Endodermal cell (in vitro differentiated cells): Measurements from ENCODE around the gene TECPR1. TPM values are rescaled to one million over a fixed set of nuclear protein-coding genes. Genes with fewer than 3 reads are reported as not detected.
A peak's percentile ranks its signal among the peaks of the same experiment; 100 is the strongest.

Experiments
- DNase-seq: peaks from one replicate; pipeline ENCODE4 v3.0.0-alpha.2; 2017
- H3K27ac ChIP-seq: 2 replicates; pipeline ENCODE4 v1.5.1; 2013; ENCODE audit warnings: mild to moderate bottlenecking, low read depth, low read length, moderate library complexity
- H3K27me3 ChIP-seq: 2 replicates; pipeline ENCODE4 v1.6.1; 2013; ENCODE audit warnings: mild to moderate bottlenecking, low read length, moderate library complexity; ENCODE audit not compliant: insufficient read depth, control insufficient read depth, poor library complexity, severe bottlenecking
- H3K36me3 ChIP-seq: 2 replicates; pipeline ENCODE4 v1.7.0; 2013; ENCODE audit warnings: mild to moderate bottlenecking, low read length, moderate library complexity; ENCODE audit not compliant: control insufficient read depth, insufficient read depth
- H3K4me1 ChIP-seq: one replicate; pipeline ENCODE4 v1.7.0; 2013; ENCODE audit warnings: low read length; ENCODE audit not compliant: control insufficient read depth, insufficient read depth
- H3K4me3 ChIP-seq: 2 replicates; pipeline ENCODE4 v1.5.1; 2013; ENCODE audit warnings: mild to moderate bottlenecking, low read length, moderate library complexity
- H3K9ac ChIP-seq: 2 replicates; pipeline ENCODE4 v1.6.1; 2013; ENCODE audit warnings: mild to moderate bottlenecking, low read length, moderate library complexity; ENCODE audit not compliant: poor library complexity, severe bottlenecking; ENCODE audit errors: extremely low read depth
- H3K9me3 ChIP-seq: 2 replicates; pipeline ENCODE4 v1.6.1; 2013; ENCODE audit warnings: mild to moderate bottlenecking, low read length, moderate library complexity; ENCODE audit not compliant: control insufficient read depth
- H3K27ac Mint-ChIP-seq: 2 replicates; pipeline ENCODE4 v1.8.0; 2020; ENCODE audit warnings: mixed read lengths
- H3K27me3 Mint-ChIP-seq: 2 replicates; pipeline ENCODE4 v1.8.0; 2021; ENCODE audit warnings: mild to moderate bottlenecking, mixed read lengths; ENCODE audit not compliant: insufficient read depth
- H3K36me3 Mint-ChIP-seq: 2 replicates; pipeline ENCODE4 v1.8.0; 2020; ENCODE audit warnings: low read depth, mixed read lengths
- H3K4me1 Mint-ChIP-seq: 2 replicates; pipeline ENCODE4 v1.8.0; 2020; ENCODE audit warnings: mixed read lengths
- H3K4me3 Mint-ChIP-seq: 2 replicates; pipeline ENCODE4 v1.8.0; 2020; ENCODE audit warnings: mild to moderate bottlenecking, moderate library complexity, mixed read lengths
- H3K9me3 Mint-ChIP-seq: 2 replicates; pipeline ENCODE4 v1.8.0; 2020; ENCODE audit warnings: mild to moderate bottlenecking, mixed read lengths
- WGBS, 2 experiments: methylation state at CpG; one replicate each; pipeline versions ENCODE4 v1.1.5 to v1.1.7; 2013; ENCODE audit warnings: missing lambda C conversion rate in 2 of 2, mixed read lengths in 1 of 2; ENCODE audit not compliant: insufficient coverage in 1 of 2, insufficient read length in 1 of 2; 5-methylcytosine and 5-hydroxymethylcytosine counted together
- total RNA-seq, 2 donors: library from RNA; stranded (reverse); fragmentation: NEBNext Ultra II Directional in 1 of 2; extraction: Animal tissue kit (Norgen Biotek cat#: 25700) in 1 of 2; gene quantifications; 2 replicates in 1 of 2; 3 replicates in 1 of 2; pipeline ENCODE4 v1.2.1, GENCODE V29; 2021
- TF ChIP-seq, protein P1 (sequence below): fragments of 200-600 bp; sonication (generic); conservative IDR thresholded peaks from 2 replicates; pipeline ENCODE4 v1.5.0; 2021; ENCODE audit warnings: antibody characterized with exemption, mild to moderate bottlenecking

The TECPR1 gene
- total RNA-seq, 2 donors from 2014 or later: 27.2 to 32.0 TPM

DNA sequence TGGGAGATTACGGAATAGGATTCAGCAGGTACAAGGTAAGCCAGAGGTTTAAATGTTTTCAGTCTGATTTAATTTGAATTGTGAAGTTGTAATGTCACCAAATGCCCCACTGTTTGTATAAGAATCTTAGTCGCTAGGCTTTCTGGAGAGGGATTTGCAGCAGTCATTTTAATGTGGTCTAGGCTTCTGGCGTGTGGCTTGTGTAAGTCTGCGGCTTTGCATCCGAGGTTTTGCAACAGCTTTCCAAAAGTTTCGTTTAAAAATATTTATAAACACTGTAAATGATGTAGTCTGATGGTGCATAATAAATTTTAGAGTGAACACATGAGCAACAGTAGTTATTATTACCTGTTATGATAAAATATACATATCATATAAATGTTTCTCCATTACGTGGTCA, 66.9 kb downstream of the TECPR1 start:
- H3K27me3 ChIP-seq: no peaks in the 10 kb centered on the region
- H3K4me1 Mint-ChIP-seq: peaks cover 5% of the 10 kb centered on the region
- TF ChIP-seq, protein P1, sequence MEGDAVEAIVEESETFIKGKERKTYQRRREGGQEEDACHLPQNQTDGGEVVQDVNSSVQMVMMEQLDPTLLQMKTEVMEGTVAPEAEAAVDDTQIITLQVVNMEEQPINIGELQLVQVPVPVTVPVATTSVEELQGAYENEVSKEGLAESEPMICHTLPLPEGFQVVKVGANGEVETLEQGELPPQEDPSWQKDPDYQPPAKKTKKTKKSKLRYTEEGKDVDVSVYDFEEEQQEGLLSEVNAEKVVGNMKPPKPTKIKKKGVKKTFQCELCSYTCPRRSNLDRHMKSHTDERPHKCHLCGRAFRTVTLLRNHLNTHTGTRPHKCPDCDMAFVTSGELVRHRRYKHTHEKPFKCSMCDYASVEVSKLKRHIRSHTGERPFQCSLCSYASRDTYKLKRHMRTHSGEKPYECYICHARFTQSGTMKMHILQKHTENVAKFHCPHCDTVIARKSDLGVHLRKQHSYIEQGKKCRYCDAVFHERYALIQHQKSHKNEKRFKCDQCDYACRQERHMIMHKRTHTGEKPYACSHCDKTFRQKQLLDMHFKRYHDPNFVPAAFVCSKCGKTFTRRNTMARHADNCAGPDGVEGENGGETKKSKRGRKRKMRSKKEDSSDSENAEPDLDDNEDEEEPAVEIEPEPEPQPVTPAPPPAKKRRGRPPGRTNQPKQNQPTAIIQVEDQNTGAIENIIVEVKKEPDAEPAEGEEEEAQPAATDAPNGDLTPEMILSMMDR: no peak
- no peak overlapping the region for H3K4me3 ChIP-seq
- no peak overlapping the region for H3K4me3 Mint-ChIP-seq
- no peaks in the 10 kb centered on the region for H3K9me3 Mint-ChIP-seq
- whole genome bisulfite sequencing, 2 experiments: 93 to 100% methylated on average over 4 to 7 of the region's 7 CpGs
- H3K27ac ChIP-seq: no peak overlapping the region
- no peak for DNase-seq
- no peaks in the 10 kb centered on the region for H3K4me1 ChIP-seq
- peaks cover 36% of the 10 kb centered on the region for H3K36me3 Mint-ChIP-seq
- H3K27me3 Mint-ChIP-seq: no peaks in the 10 kb centered on the region
- peaks cover 14% of the 10 kb centered on the region for H3K36me3 ChIP-seq
- H3K9me3 ChIP-seq: no peaks in the 10 kb centered on the region
- no peak overlapping the region for H3K9ac ChIP-seq
- H3K27ac Mint-ChIP-seq: no peak overlapping the region

DNA sequence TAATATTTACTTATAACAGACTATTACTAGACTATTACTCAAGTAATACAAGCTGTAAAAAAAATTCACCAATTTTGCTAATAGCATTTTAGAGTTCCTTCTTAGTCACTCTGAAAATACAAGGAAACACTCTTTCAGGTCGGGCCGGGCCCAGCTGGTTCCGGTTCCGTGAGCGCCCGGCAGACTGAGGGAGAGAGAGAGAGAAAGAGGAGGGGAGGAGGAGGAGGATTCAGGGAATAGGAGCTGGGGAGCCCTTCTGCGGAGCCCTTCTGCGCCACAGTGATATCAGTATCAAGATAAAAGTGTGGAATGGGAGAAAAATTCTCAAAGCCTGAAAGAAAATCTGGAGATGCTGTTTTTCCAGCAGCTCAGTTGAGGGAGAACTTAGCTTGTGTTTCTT, 71.3 kb downstream of the TECPR1 start:
- peaks cover 17% of the 10 kb centered on the region for H3K36me3 Mint-ChIP-seq
- DNase-seq: no peak
- Histone ChIP-seq H3K4me1 (no peaks in the 10 kb centered on the region), H3K36me3 (peaks cover 9% of the 10 kb centered on the region), H3K9ac (no peak overlapping the region), H3K27me3 (no peaks in the 10 kb centered on the region), H3K4me3 (no peak overlapping the region), H3K27ac (no peak overlapping the region), H3K9me3 (no peaks in the 10 kb centered on the region)
- H3K27me3 Mint-ChIP-seq: no peaks in the 10 kb centered on the region
- no peak overlapping the region for H3K27ac Mint-ChIP-seq
- H3K9me3 Mint-ChIP-seq: no peaks in the 10 kb centered on the region
- TF ChIP-seq, protein P1: no peak
- no peak overlapping the region for H3K4me3 Mint-ChIP-seq
- WGBS, 2 experiments: 95 to 97% methylated on average over 6 to 8 of the region's 8 CpGs
- peaks cover 12% of the 10 kb centered on the region for H3K4me1 Mint-ChIP-seq

DNA sequence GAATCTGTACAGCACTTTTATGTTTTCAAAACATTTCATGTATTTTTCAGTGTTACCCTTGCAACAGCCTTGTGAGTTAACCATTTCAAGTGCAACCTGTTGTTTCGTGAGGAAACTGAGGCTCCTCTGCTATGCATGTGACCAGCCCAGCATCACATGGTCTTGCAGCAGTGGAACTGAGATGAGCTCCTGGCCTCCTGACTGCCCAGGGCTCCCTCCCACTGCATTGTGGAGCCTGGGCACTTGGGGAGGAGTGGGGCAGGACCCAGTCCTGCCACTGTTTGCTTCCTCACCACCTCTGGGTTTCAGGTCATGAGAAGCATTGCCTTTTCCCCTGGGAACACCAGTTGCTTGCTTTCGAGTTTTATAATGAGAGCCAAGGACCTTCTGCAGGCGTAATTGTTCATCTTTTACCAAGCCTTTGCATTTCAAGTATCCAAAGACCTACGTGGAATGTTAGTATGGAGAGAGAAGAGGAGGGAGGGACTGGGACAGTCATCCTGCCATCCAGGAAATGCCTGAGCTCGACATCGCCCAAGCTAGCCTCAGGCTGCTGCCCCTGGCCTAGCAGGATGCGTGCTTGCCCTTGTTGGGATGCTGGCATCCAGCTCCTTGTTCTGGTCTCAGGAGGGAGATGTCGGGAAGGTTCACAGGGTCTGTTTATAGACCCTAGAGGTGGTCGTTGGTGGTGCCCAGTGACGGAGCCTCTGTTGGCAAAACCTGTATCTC, 73.1 kb downstream of the TECPR1 start:
- Mint-ChIP-seq H3K4me3 (no peak overlapping the region), H3K4me1 (peaks cover 7% of the 10 kb centered on the region), H3K27ac (no peak overlapping the region), H3K9me3 (no peaks in the 10 kb centered on the region), H3K27me3 (no peaks in the 10 kb centered on the region), H3K36me3 (peaks cover 18% of the 10 kb centered on the region)
- 86 to 89% methylated on average over 9 to 10 of the region's 10 CpGs for WGBS, 2 experiments
- Histone ChIP-seq H3K9ac (no peak overlapping the region), H3K9me3 (no peaks in the 10 kb centered on the region), H3K27ac (no peak overlapping the region), H3K36me3 (peaks cover 16% of the 10 kb centered on the region), H3K4me1 (no peaks in the 10 kb centered on the region), H3K27me3 (no peaks in the 10 kb centered on the region), H3K4me3 (no peak overlapping the region)
- TF ChIP-seq, protein P1: peak; percentile 11
- no peak for DNase-seq
